ENCODE measurements around the gene IFNA5.

The IFNA5 gene

DNA sequence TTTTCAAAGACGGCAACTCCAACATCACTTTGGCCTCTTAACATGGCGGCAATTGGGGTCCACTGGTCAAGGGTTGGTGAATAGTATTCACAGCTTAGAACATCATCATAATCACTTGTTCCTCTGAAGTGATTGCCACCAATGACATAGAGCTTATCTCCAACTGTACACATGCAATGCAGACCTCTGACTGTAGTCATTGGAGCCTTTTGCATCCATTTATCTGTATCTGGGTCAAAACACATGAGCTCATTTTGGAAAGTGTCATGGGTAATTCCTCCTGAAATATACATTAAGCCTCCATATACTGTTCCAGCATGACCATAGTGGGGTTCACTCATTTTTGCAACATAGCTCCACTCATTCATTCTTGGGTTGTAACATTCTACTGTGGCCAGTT lies 28.1 kb upstream of the IFNA5 start:
- H3K27ac ChIP-seq: no peak overlapping the region
- DNase-seq (ENCODE audit: low spot score): no peak
- TF ChIP-seq, protein P1, sequence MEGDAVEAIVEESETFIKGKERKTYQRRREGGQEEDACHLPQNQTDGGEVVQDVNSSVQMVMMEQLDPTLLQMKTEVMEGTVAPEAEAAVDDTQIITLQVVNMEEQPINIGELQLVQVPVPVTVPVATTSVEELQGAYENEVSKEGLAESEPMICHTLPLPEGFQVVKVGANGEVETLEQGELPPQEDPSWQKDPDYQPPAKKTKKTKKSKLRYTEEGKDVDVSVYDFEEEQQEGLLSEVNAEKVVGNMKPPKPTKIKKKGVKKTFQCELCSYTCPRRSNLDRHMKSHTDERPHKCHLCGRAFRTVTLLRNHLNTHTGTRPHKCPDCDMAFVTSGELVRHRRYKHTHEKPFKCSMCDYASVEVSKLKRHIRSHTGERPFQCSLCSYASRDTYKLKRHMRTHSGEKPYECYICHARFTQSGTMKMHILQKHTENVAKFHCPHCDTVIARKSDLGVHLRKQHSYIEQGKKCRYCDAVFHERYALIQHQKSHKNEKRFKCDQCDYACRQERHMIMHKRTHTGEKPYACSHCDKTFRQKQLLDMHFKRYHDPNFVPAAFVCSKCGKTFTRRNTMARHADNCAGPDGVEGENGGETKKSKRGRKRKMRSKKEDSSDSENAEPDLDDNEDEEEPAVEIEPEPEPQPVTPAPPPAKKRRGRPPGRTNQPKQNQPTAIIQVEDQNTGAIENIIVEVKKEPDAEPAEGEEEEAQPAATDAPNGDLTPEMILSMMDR (conservative IDR thresholded peaks at IDR 0.05; ENCODE audit: low read depth): no peak
- CTCF ChIA-PET: no interaction called here
- POLR2A ChIA-PET (ENCODE audit: low non-redundant PET): no interaction called here

GRCh38 chr9:21331676-21332402 lies 26.7 kb upstream of the IFNA5 start:
- H3K27ac ChIP-seq: no peak overlapping the region
- TF ChIP-seq, protein P1 (conservative IDR thresholded peaks at IDR 0.05; ENCODE audit: low read depth): no peak
- no peak for DNase-seq (ENCODE audit: low spot score)
- ChIA-PET POLR2A (ENCODE audit: low non-redundant PET) (no interaction called here), CTCF (no interaction called here)

DNA sequence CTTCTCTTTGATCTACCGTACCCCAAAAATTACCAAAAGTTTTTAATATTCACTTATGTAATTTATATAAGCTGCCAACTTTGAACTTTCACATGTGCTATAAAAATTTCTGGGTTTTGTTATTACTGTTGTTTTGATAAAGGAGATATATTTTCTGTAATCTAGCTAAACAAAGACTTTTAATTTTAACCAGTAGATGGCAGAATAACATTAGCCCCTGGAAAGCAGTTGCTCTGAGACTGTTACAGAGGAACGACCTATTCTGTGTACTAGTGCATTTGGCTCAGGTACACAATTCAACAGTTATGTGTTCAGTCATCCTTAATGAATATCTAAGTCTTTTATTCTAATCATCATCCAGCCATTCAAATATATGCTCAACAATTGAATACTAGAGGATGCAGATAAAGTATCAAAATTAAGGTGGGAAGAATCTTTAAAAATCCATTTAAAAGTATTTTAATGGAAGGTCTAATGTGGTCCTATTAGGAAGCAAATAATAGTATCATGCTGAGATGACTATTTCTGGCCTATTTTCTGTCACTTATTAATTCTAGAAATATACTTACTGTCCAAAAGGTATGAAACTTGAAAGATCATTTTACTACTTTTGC lies 21.5 kb upstream of the IFNA5 start:
- TF ChIP-seq, protein P1 (conservative IDR thresholded peaks at IDR 0.05; ENCODE audit: low read depth): peak; percentile 89
- no peak overlapping the region for H3K27ac ChIP-seq
- CTCF ChIA-PET: interaction anchor here (0.6 to 1.8 kb wide), 7 partner anchors 48 to 611 kb away, joined by 3 to 8 read pairs (median 3); no protein-coding TSS in a partner anchor
- DNase-seq (ENCODE audit: low spot score): peak; percentile 42
- POLR2A ChIA-PET (ENCODE audit: low non-redundant PET): no interaction called here

GRCh38 chr9:21324047-21324446 lies 18.9 kb upstream of the IFNA5 start:
- no peak overlapping the region for H3K27ac ChIP-seq
- DNase-seq (ENCODE audit: low spot score): no peak
- ChIA-PET POLR2A (ENCODE audit: low non-redundant PET) (no interaction called here), CTCF (interaction anchor here (0.5 to 1.5 kb wide), 2 partner anchors 30 to 110 kb away, joined by 3 to 5 read pairs; no protein-coding TSS in a partner anchor)
- TF ChIP-seq, protein P1 (conservative IDR thresholded peaks at IDR 0.05; ENCODE audit: low read depth): no peak

DNA sequence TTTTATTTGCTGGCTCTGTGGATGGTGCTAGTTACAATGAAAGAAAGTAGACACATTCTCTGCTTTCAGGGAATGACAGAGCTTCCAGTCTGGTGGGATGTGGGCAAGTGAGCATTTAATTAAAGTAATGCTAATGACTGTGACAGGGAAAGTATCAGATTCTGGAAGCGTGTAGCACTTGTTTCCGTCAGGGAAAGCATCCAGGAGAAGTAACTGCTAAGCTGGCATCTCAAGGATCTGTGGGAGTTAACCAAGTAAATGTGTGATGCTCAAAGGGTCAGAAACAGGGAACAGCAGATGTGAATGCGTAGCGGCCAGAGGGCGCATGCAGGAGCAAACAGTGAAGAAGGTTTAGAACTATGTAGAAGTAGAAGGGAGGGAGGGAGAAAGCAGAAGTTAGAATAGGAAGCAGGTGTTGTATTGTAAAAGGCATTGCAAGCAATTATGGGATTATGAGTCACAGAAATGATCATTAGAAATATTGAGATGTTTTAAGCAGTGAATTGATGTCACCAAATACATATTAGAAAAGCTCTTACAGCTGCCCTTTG lies 17.9 kb upstream of the IFNA5 start:
- ChIA-PET CTCF (interaction anchor here (0.7 to 1.5 kb wide), 2 partner anchors 112 to 231 kb away, joined by 5 read pairs; no protein-coding TSS in a partner anchor), POLR2A (ENCODE audit: low non-redundant PET) (no interaction called here)
- TF ChIP-seq, protein P1 (conservative IDR thresholded peaks at IDR 0.05; ENCODE audit: low read depth): no peak
- H3K27ac ChIP-seq: no peak overlapping the region
- no peak for DNase-seq (ENCODE audit: low spot score)

DNA sequence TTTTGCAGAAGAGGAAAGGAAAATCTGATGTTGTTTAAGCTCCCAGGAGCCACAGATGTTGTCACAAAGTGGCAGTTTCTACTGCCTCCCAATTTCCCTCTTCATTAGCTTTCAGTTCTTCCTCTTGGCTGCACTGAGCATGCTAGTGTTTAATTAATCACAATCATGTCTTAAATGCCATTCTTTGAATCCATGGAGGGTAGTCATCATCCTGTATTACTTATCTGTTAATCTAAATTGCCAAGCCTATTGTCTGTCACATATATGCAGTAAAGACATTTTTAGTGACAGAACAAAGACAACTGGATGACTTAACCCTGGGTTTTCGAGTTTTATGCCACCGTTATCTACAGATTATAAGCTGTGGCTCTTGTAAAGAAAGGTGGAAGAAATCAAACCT lies 15.4 kb upstream of the IFNA5 start:
- TF ChIP-seq, protein P1 (conservative IDR thresholded peaks at IDR 0.05; ENCODE audit: low read depth): no peak
- CTCF ChIA-PET: no interaction called here
- DNase-seq (ENCODE audit: low spot score): no peak
- H3K27ac ChIP-seq: no peak overlapping the region
- POLR2A ChIA-PET (ENCODE audit: low non-redundant PET): no interaction called here
